SK-N-SH (cell line): ENCODE results near the gene MED16.

Experiments
- EP300 ChIP-seq, 2 experiments: IDR thresholded peaks; 2 replicates each; pipeline versions ENCODE4 v1.4.0 to v1.6.1; 2012; ENCODE audit warnings: borderline replicate concordance in 1 of 2, low read depth in 1 of 2, low read length in 1 of 2
- EZH2phosphoT487 ChIP-seq: fragments of 200-600 bp; sonication (generic); IDR thresholded peaks from 2 replicates; pipeline ENCODE4 v1.6.1; 2017; ENCODE audit warnings: low read depth, mixed run types, mild to moderate bottlenecking, antibody characterized with exemption, moderate library complexity, borderline replicate concordance
- GABPA ChIP-seq: IDR thresholded peaks from 2 replicates; pipeline ENCODE4 v1.4.0; 2012; ENCODE audit warnings: low read depth, mild to moderate bottlenecking
- JUND ChIP-seq: IDR thresholded peaks from 2 replicates; pipeline ENCODE4 v1.4.0; 2012
- MAX ChIP-seq: IDR thresholded peaks from 2 replicates; pipeline ENCODE4 v1.4.0; 2012; ENCODE audit warnings: low read depth
- PBX3 ChIP-seq: IDR thresholded peaks from 2 replicates; pipeline ENCODE4; 2012
- TAF1 ChIP-seq: IDR thresholded peaks from 2 replicates; pipeline ENCODE4 v1.6.1; 2012; ENCODE audit warnings: low read depth, mild to moderate bottlenecking, low read length, moderate library complexity, borderline replicate concordance
- TCF12 ChIP-seq: IDR thresholded peaks from 2 replicates; pipeline ENCODE4 v1.4.0; 2012
- TEAD4 ChIP-seq: IDR thresholded peaks from 2 replicates; pipeline ENCODE4 v1.4.0; 2012; ENCODE audit warnings: mild to moderate bottlenecking, borderline replicate concordance; ENCODE audit not compliant: insufficient read depth
- USF2 ChIP-seq: fragments of 150-350 bp; IDR thresholded peaks from 2 replicates; pipeline ENCODE4 v1.6.1; 2017; ENCODE audit warnings: antibody characterized with exemption, low read length, low read depth, borderline replicate concordance
- YY1 ChIP-seq: IDR thresholded peaks from 2 replicates; pipeline ENCODE4 v1.4.0; 2012; ENCODE audit warnings: low read depth, mild to moderate bottlenecking
- TF ChIP-seq, protein P1 (sequence below): fragments of 200-600 bp; sonication (generic); IDR thresholded peaks from 2 replicates; pipeline ENCODE4 v1.6.1; 2017; ENCODE audit warnings: antibody characterized with exemption, mild to moderate bottlenecking, moderate library complexity
- TF ChIP-seq, protein P2 (sequence below): IDR thresholded peaks from 2 replicates; pipeline ENCODE4 v1.6.1; 2012; ENCODE audit warnings: mild to moderate bottlenecking, low read depth, low read length, moderate library complexity
- TF ChIP-seq, protein P3 (sequence below): IDR thresholded peaks from 2 replicates; pipeline ENCODE4 v1.4.0; 2012; ENCODE audit warnings: low read depth, borderline replicate concordance

DNA sequence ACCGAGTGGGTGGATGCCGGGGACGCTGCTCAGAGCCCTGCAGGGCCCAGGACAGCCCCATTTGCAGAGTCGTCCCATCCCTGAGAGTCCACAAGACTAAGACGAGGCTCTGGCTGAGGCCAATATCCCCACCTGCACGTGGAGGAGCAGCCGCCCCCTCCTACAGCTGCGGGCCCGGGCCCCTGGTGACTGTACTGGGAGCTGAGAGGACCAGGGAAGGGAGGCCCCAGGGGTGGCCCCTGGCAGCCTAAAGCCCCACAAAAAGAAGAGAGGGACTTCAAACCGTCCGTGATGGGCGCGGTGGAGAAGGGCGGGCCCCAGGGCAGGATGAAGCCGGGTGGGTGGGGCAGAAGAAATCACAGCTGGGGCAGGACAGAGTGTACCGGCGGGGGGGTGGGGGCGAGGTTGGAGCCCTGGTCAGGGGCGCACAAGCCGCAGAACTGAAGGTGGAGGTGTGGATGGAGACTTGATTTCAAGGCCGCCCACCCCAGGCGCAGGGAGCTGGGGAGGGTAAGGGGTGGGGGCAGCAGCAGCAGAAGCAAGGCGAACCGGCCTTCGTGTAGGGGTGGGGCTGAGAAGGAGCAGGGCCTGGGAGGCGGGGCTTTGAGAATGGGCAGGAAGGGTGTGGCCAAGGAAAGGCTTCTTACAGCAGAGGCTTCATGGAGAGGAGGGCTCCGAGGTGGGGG, 20.6 kb downstream of the MED16 start:
- TF ChIP-seq USF2 (no peak), PBX3 (no peak), EP300 (IDR thresholded peaks at IDR 0.05; ENCODE audit: borderline replicate concordance in 1 of 2, low read depth in 1 of 2, low read length in 1 of 2) (no peak), EZH2phosphoT487 (no peak), GABPA (no peak), TCF12 (no peak), YY1 (no peak), MAX (no peak), JUND (no peak), TEAD4 (no peak), TAF1 (no peak)
- TF ChIP-seq, protein P1, sequence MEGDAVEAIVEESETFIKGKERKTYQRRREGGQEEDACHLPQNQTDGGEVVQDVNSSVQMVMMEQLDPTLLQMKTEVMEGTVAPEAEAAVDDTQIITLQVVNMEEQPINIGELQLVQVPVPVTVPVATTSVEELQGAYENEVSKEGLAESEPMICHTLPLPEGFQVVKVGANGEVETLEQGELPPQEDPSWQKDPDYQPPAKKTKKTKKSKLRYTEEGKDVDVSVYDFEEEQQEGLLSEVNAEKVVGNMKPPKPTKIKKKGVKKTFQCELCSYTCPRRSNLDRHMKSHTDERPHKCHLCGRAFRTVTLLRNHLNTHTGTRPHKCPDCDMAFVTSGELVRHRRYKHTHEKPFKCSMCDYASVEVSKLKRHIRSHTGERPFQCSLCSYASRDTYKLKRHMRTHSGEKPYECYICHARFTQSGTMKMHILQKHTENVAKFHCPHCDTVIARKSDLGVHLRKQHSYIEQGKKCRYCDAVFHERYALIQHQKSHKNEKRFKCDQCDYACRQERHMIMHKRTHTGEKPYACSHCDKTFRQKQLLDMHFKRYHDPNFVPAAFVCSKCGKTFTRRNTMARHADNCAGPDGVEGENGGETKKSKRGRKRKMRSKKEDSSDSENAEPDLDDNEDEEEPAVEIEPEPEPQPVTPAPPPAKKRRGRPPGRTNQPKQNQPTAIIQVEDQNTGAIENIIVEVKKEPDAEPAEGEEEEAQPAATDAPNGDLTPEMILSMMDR = no peak
- TF ChIP-seq, protein P2, sequence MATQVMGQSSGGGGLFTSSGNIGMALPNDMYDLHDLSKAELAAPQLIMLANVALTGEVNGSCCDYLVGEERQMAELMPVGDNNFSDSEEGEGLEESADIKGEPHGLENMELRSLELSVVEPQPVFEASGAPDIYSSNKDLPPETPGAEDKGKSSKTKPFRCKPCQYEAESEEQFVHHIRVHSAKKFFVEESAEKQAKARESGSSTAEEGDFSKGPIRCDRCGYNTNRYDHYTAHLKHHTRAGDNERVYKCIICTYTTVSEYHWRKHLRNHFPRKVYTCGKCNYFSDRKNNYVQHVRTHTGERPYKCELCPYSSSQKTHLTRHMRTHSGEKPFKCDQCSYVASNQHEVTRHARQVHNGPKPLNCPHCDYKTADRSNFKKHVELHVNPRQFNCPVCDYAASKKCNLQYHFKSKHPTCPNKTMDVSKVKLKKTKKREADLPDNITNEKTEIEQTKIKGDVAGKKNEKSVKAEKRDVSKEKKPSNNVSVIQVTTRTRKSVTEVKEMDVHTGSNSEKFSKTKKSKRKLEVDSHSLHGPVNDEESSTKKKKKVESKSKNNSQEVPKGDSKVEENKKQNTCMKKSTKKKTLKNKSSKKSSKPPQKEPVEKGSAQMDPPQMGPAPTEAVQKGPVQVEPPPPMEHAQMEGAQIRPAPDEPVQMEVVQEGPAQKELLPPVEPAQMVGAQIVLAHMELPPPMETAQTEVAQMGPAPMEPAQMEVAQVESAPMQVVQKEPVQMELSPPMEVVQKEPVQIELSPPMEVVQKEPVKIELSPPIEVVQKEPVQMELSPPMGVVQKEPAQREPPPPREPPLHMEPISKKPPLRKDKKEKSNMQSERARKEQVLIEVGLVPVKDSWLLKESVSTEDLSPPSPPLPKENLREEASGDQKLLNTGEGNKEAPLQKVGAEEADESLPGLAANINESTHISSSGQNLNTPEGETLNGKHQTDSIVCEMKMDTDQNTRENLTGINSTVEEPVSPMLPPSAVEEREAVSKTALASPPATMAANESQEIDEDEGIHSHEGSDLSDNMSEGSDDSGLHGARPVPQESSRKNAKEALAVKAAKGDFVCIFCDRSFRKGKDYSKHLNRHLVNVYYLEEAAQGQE = no peak
- TF ChIP-seq, protein P3, sequence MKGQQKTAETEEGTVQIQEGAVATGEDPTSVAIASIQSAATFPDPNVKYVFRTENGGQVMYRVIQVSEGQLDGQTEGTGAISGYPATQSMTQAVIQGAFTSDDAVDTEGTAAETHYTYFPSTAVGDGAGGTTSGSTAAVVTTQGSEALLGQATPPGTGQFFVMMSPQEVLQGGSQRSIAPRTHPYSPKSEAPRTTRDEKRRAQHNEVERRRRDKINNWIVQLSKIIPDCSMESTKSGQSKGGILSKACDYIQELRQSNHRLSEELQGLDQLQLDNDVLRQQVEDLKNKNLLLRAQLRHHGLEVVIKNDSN = no peak
